ENCODE measurements around the gene ANXA6.

The ANXA6 gene

GRCh38 chr5:151056379-151057325 lies 100.9 kb downstream of the ANXA6 start:
- Histone ChIP-seq H3K4me1 (ENCODE audit: control insufficient read depth, insufficient read depth, low read length) (no peaks in the 10 kb centered on the region), H3K36me3 (ENCODE audit: control insufficient read depth in 2 of 2, insufficient read depth in 1 of 2, low read length in 2 of 2) (peaks cover 26 to 81% of the 10 kb centered on the region in 2 experiments; a peak in 2 of 3 replicates), H3K9me3 (ENCODE audit: control insufficient read depth, insufficient read depth, low read depth, low read length) (no peaks in the 10 kb centered on the region), H3K4me3 (ENCODE audit: low read depth, low read length) (no peak overlapping the region), H3K27ac (ENCODE audit: extremely low read depth, low read depth, low read length) (no peak overlapping the region)
- TF ChIP-seq ZSCAN18 (tag by site-specific recombination; IDR thresholded peaks at IDR 0.05) (no peak), ZNF555 (tag by site-specific recombination; conservative IDR thresholded peaks at IDR 0.05) (no peak), AEBP2 (tag by site-specific recombination; IDR thresholded peaks at IDR 0.05; ENCODE audit: borderline replicate concordance) (no peak)
- POLR2A ChIA-PET = no interaction called here
- CTCF ChIA-PET = interaction anchor here (2.4 kb wide), 1 partner anchor 59 kb away, joined by 6 read pairs; no protein-coding TSS in a partner anchor

- Histone ChIP-seq H3K4me1 (ENCODE audit: control insufficient read depth, insufficient read depth, low read length) (no peaks in the 10 kb centered on the region), H3K4me3 (ENCODE audit: low read depth, low read length) (no peak overlapping the region), H3K9me3 (ENCODE audit: control insufficient read depth, insufficient read depth, low read depth, low read length) (no peaks in the 10 kb centered on the region), H3K27ac (ENCODE audit: extremely low read depth, low read depth, low read length) (no peak overlapping the region), H3K36me3 (ENCODE audit: control insufficient read depth in 2 of 2, insufficient read depth in 1 of 2, low read length in 2 of 2) (peaks cover 20 to 77% of the 10 kb centered on the region in 2 experiments; a peak in 2 of 3 replicates)
- ChIA-PET POLR2A (no interaction called here), CTCF (interaction anchor here (0.7 to 1.5 kb wide), 2 partner anchors 60 to 401 kb away, joined by 3 to 9 read pairs; no protein-coding TSS in a partner anchor)
- TF ChIP-seq ZNF146 (tag by site-specific recombination; IDR thresholded peaks at IDR 0.05) (no peak), ZNF133 (tag by site-specific recombination; IDR thresholded peaks at IDR 0.05) (no peak), ZNF837 (tag by site-specific recombination; IDR thresholded peaks at IDR 0.05) (no peak), KLF10 (tag by site-specific recombination; IDR thresholded peaks at IDR 0.05) (no peak), ZNF777 (tag by site-specific recombination; IDR thresholded peaks at IDR 0.05; ENCODE audit: borderline replicate concordance) (no peak), ZNF211 (tag by site-specific recombination; IDR thresholded peaks at IDR 0.05; ENCODE audit: low read depth) (no peak), ZNF132 (tag by site-specific recombination; IDR thresholded peaks at IDR 0.05; ENCODE audit: borderline replicate concordance) (no peak), PBX3 (CRISPR knock-in tag; IDR thresholded peaks at IDR 0.05) (no peak), TCF7L2 (IDR thresholded peaks at IDR 0.05; ENCODE audit: borderline replicate concordance, low read depth, low read length) (no peak), ZBTB48 (tag by site-specific recombination; IDR thresholded peaks at IDR 0.05) (no peak), ZNF747 (tag by site-specific recombination; IDR thresholded peaks at IDR 0.05) (no peak)
Observed at GRCh38 chr5:151055336-151055735, 102.2 kb downstream of the ANXA6 start.

GRCh38 chr5:151054709-151055108 lies 102.9 kb downstream of the ANXA6 start:
- H3K36me3 ChIP-seq (ENCODE audit: control insufficient read depth in 2 of 2, insufficient read depth in 1 of 2, low read length in 2 of 2) = peaks cover 19 to 77% of the 10 kb centered on the region in 2 experiments; a peak in 2 of 3 replicates
- POLR2A ChIA-PET = no interaction called here

More at GRCh38 chr5:151054709-151055108, 102.9 kb downstream of the ANXA6 start:
- Histone ChIP-seq H3K4me3 (ENCODE audit: low read depth, low read length) (no peak overlapping the region), H3K9me3 (ENCODE audit: control insufficient read depth, insufficient read depth, low read depth, low read length) (no peaks in the 10 kb centered on the region), H3K27ac (ENCODE audit: extremely low read depth, low read depth, low read length) (no peak overlapping the region), H3K4me1 (ENCODE audit: control insufficient read depth, insufficient read depth, low read length) (no peaks in the 10 kb centered on the region)
- TF ChIP-seq ZFP3 (tag by site-specific recombination; IDR thresholded peaks at IDR 0.05; ENCODE audit: low read depth) (no peak), ZNF302 (tag by site-specific recombination; IDR thresholded peaks at IDR 0.05; ENCODE audit: low read depth) (no peak), OSR2 (tag by site-specific recombination; IDR thresholded peaks at IDR 0.05) (no peak), ZNF518A (tag by site-specific recombination; conservative IDR thresholded peaks at IDR 0.05; ENCODE audit: low read depth) (no peak), ZNF514 (tag by site-specific recombination; IDR thresholded peaks at IDR 0.05) (no peak)
- CTCF ChIA-PET = interaction anchor here (0.7 to 1.5 kb wide), 2 partner anchors 61 to 401 kb away, joined by 3 to 9 read pairs; no protein-coding TSS in a partner anchor

All from HEK293 (cell line).